PC-9 (cell line): ENCODE data around the gene INO80. TPM values are rescaled to one million over a fixed set of nuclear protein-coding genes. Genes with fewer than 3 reads are reported as not detected.

Source experiments
- BruUV-seq: library from RNA; stranded (reverse); fragments of 400-500 nt; replicated peaks from 2 replicates; lab custom pipeline; 2021; lab: Mats Ljungman, UMichigan
- CTCF ChIA-PET: fragments of 300-600 bp; sonication (Branson Sonifier 250); formaldehyde crosslinking; loops from one replicate; lab custom pipeline; 2022; ENCODE audit warnings: antibody characterized with exemption; lab: Charles Lee
- POLR2A ChIA-PET: fragments of 300-600 bp; sonication (Branson Sonifier 250); formaldehyde crosslinking; loops from one replicate; lab custom pipeline; 2022; ENCODE audit warnings: antibody characterized with exemption; ENCODE audit not compliant: unreplicated experiment; lab: Charles Lee
- DNase-seq, 2 experiments: peaks; one replicate each; pipeline versions ENCODE4 v3.0.0 to v3.0.0-alpha.2; 2015 to 2022; ENCODE audit warnings: mixed read lengths in 1 of 2
- H2AFZ ChIP-seq: fragments of 200-600 bp; sonication (generic); 2 replicates; pipeline ENCODE4 v1.8.1; 2017; ENCODE audit warnings: antibody characterized with exemption
- H3F3A ChIP-seq: fragments of 200-600 bp; sonication (generic); 2 replicates; pipeline ENCODE4 v1.8.1; 2017; ENCODE audit warnings: antibody characterized with exemption, mild to moderate bottlenecking, low read depth; ENCODE audit not compliant: insufficient read depth
- H3K27ac ChIP-seq: fragments of 200-600 bp; sonication (generic); 2 replicates; pipeline ENCODE4 v1.6.1; 2016; ENCODE audit warnings: mixed run types
- H3K27me3 ChIP-seq: fragments of 200-600 bp; sonication (generic); 2 replicates; pipeline ENCODE4 v1.6.1; 2016; ENCODE audit warnings: low read depth, mixed run types; ENCODE audit not compliant: insufficient read depth
- H3K36me3 ChIP-seq: fragments of 200-600 bp; sonication (generic); 2 replicates; pipeline ENCODE4 v1.6.1; 2016; ENCODE audit warnings: low read depth, mixed run types
- H3K4me1 ChIP-seq: fragments of 200-600 bp; sonication (generic); replicated peaks from 2 replicates; pipeline ENCODE4 v1.6.1; 2016; ENCODE audit warnings: mixed run types; ENCODE audit not compliant: insufficient read depth
- H3K4me2 ChIP-seq: fragments of 200-600 bp; sonication (generic); 2 replicates; pipeline ENCODE4 v1.6.1; 2017; ENCODE audit warnings: mixed run types
- H3K4me3 ChIP-seq: fragments of 200-600 bp; sonication (generic); 2 replicates; pipeline ENCODE4 v1.6.1; 2016; ENCODE audit warnings: mixed run types
- H3K79me2 ChIP-seq: fragments of 200-600 bp; sonication (generic); 2 replicates; pipeline ENCODE4 v1.6.1; 2017; ENCODE audit warnings: low read depth, mixed run types
- H3K9me2 ChIP-seq: fragments of 200-600 bp; sonication (generic); 2 replicates; pipeline ENCODE4 v1.8.1; 2017; ENCODE audit warnings: mild to moderate bottlenecking; ENCODE audit not compliant: insufficient read depth
- H3K9me3 ChIP-seq: fragments of 200-600 bp; sonication (generic); 2 replicates; pipeline ENCODE4 v1.8.1; 2016; ENCODE audit warnings: low read depth; ENCODE audit not compliant: insufficient read depth
- H4K20me1 ChIP-seq: fragments of 200-600 bp; sonication (generic); 2 replicates; pipeline ENCODE4 v1.8.1; 2017; ENCODE audit not compliant: insufficient read depth
- CTCF ChIP-seq: fragments of 200-600 bp; sonication (generic); conservative IDR thresholded peaks from 2 replicates; pipeline ENCODE4 v1.6.1; 2017; ENCODE audit warnings: mixed run types, antibody characterized with exemption, mild to moderate bottlenecking, moderate library complexity
- EZH2 ChIP-seq: fragments of 200-600 bp; sonication (generic); IDR thresholded peaks from 2 replicates; pipeline ENCODE4 v1.8.0; 2017; ENCODE audit warnings: antibody characterized with exemption, low read depth
- intact Hi-C: fragments of 100-400 bp; cut with micrococcal nuclease; formaldehyde crosslinking; loops from one replicate; pipeline ENCODE4 v1.10.0; 2022; ENCODE audit not compliant: unreplicated experiment
- total RNA-seq: library from RNA; stranded (reverse); gene quantifications from 2 replicates; pipeline ENCODE4 v1.2.3, GENCODE V29; 2021

INO80 gene
- total RNA-seq, 1 experiment from 2014 or later: 18.8 TPM

DNA sequence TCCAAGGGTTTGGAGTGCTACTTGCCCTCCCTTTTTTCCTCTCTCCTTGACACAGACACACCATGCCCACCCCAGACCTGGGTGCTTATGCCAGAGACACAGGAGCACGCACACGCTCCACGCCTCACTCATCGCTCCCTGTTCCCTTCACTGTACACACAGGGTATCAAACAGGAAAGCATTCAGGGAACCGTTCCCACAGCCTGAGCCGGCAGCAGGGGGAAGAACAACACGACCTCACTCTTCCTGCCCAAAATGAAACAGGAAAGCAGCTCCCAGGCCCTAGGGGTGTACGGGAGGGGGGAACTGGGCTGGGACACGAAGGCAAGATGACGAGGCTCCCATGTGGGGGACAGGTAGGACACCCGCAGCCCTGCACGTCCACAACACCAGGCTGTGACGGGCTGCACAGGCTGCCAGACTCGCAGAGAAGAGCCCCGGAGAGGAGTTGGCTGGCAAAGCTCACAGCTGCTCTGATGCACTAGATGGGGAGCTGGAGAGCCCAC lies 175.7 kb downstream of the INO80 start:
- Histone ChIP-seq H3K27me3 (no peaks in the 10 kb centered on the region), H3K9me3 (no peaks in the 10 kb centered on the region), H4K20me1 (no peaks in the 10 kb centered on the region), H3K36me3 (no peaks in the 10 kb centered on the region), H3K4me2 (no peak overlapping the region), H3K4me3 (no peak overlapping the region), H3K4me1 (0 out of 2 replicates have a peak, but pooled peaks cover 6% of the 10 kb centered on the region), H3K9me2 (no peaks in the 10 kb centered on the region), H3K79me2 (no peaks in the 10 kb centered on the region), H3K27ac (no peak overlapping the region), H2AFZ (no peak overlapping the region), H3F3A (no peaks in the 10 kb centered on the region)
- CTCF ChIA-PET: interaction anchor here (0.6 to 1.9 kb wide), 2 partner anchors 40 to 41 kb away, joined by 4 to 5 read pairs; no protein-coding TSS in a partner anchor
- TF ChIP-seq CTCF (no peak), EZH2 (no peak)
- intact Hi-C loops: no loop called here
- no TSS peak for BruUV-seq
- no peak for DNase-seq
- POLR2A ChIA-PET: interaction anchor here (0.7 kb wide), 1 partner anchor 346 kb away, joined by 4 read pairs; no protein-coding TSS in a partner anchor

- ChIA-PET POLR2A (no interaction called here), CTCF (no interaction called here)
- Histone ChIP-seq H3K4me3 (no peak overlapping the region), H3K4me1 (0 out of 2 replicates have a peak, but pooled peaks cover 6% of the 10 kb centered on the region), H3K27ac (no peak overlapping the region), H3K27me3 (no peaks in the 10 kb centered on the region), H3K9me2 (no peaks in the 10 kb centered on the region), H3F3A (no peaks in the 10 kb centered on the region), H3K9me3 (no peaks in the 10 kb centered on the region), H2AFZ (no peak overlapping the region), H3K79me2 (no peaks in the 10 kb centered on the region), H3K36me3 (no peaks in the 10 kb centered on the region), H3K4me2 (no peak overlapping the region), H4K20me1 (no peaks in the 10 kb centered on the region)
- BruUV-seq: no TSS peak
- TF ChIP-seq EZH2 (no peak), CTCF (0 out of 2 replicates have a peak, but pooled peaks have one; percentile 12)
- intact Hi-C loops: loop anchor here (1.0 kb wide), 1 partner anchor 34 kb away; no protein-coding TSS in a partner anchor
- DNase-seq: no peak
Observed at GRCh38 chr15:40938536-40938870, 177.6 kb downstream of the INO80 start.

DNA sequence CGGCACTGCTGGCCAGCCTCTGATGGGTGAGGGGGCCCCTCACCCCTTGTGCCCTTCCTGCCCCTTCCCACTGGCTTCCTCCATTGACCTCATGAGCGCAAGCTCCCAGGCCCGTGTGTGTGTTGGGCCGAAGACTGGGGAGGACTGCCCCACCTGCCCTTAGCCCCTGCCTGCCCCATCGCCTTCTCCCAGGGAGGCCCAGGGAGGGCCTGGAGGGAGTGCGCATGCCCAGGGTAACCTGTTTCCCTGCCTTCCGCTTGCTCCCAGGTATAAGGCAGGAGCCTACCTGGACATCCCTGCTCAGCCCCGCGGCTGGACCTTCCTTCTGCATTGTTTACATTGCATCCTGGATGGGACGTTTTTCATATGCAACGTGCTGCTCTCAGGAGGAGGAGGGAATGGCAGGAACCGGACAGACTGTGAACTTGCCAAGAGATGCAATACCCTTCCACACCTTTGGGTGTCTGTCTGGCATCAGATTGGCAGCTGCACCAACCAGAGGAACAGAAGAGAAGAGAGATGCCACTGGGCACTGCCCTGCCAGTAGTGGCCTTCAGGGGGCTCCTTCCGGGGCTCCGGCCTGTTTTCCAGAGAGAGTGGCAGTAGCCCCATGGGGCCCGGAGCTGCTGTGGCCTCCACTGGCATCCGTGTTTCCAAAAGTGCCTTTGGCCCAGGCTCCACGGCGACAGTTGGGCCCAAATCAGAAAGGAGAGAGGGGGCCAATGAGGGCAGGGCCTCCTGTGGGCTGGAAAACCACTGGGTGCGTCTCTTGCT lies 178.1 kb downstream of the INO80 start:
- DNase-seq: peak in 1 of 2 experiments; percentile 43
- TF ChIP-seq CTCF (peak; percentile 61), EZH2 (no peak)
- Histone ChIP-seq H4K20me1 (no peaks in the 10 kb centered on the region), H3K27ac (no peak overlapping the region), H3K4me2 (no peak overlapping the region), H3K36me3 (no peaks in the 10 kb centered on the region), H3K9me2 (no peaks in the 10 kb centered on the region), H3K27me3 (no peaks in the 10 kb centered on the region), H2AFZ (no peak overlapping the region), H3K4me3 (no peak overlapping the region), H3K4me1 (0 out of 2 replicates have a peak, but pooled peaks cover 6% of the 10 kb centered on the region), H3K9me3 (no peaks in the 10 kb centered on the region), H3F3A (no peaks in the 10 kb centered on the region), H3K79me2 (no peaks in the 10 kb centered on the region)
- POLR2A ChIA-PET: no interaction called here
- no TSS peak for BruUV-seq
- intact Hi-C loops: loop anchor here (1.0 kb wide), 1 partner anchor 34 kb away; no protein-coding TSS in a partner anchor
- CTCF ChIA-PET: no interaction called here
